ENCODE data around the gene LDB3.
"Not testable (repeated sequence)": the region's sequence is repeated elsewhere in the genome, so short reads cannot be mapped to it uniquely, and the experiment has no call there.

The LDB3 gene

DNA sequence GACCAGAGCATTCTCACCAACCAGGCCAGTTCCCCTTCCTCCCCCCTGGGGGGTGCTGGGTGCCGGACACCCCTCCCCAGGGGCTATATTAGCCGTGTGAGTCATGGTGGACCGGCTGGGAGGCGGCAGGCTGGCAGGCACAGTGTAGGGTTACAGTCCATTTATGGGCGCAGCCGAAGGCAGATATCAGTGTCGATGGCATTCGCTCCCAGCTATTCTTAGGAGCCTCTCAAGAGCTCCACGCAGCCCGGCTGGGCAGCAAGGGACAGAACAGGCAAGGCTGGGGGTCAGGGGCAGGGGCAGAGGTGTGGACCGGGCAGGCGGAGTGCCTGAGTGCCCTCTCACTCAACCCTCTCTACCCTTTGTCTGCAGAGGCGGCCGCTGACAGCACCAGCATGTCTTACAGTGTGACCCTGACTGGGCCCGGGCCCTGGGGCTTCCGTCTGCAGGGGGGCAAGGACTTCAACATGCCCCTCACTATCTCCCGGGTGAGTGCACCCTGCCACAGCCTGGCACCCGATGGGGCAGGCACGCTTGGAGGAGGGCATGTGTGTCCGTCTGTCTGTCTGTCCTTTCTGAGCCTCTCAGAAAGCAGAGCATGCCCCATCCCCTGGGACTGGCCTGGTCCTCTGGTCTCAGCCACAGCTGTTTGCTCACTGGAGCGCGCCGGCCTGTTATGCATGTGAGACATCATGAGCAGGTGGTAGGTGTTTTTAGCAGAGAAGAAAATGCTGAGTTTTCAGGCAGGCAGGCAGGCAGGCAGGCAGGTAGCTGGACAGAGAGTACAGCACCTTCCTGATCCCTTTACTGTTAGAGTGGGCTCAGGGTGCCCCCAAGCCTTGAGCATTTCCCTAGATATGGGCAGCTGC, at the start of gene LDB3:
Gene LDB3 (plus strand): TSS at position 215 of the 869 bp plus-strand sequence. CDS start 181 bp downstream, at position 396.
- DNase-seq (ENCODE audit: low spot score) (peak; percentile 4), FAIRE-seq (no peak)

DNA sequence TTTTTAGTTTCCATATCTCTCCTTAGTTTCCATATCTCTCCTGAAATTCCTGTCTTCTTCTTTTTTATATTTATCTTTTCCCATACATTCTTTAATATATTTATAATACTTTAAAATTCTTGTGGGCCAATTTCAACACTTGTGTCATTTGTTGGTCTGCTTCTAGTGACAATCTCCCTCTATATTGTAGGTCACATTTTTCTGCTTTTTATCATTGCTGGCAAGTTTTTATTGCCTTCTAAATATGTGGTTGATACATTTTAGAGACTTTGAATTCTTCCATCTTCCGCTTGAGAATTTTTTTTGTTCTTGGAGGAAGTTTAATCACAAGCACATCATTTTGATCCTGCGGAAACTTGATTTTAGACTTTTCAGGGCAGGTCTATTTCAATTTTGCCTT, 40.0 kb upstream of the LDB3 start:
- FAIRE-seq (no peak), DNase-seq (ENCODE audit: low spot score) (no peak)

GRCh38 chr10:86630079-86630478, 38.2 kb upstream of the LDB3 start:
- FAIRE-seq = no peak
- no peak for DNase-seq (ENCODE audit: low spot score)

GRCh38 chr10:86632009-86632800, 36.1 kb upstream of the LDB3 start:
- no peak for FAIRE-seq
- no peak for DNase-seq (ENCODE audit: low spot score)

GRCh38 chr10:86632951-86633350, 35.4 kb upstream of the LDB3 start:
- DNase-seq (ENCODE audit: low spot score) (no peak), FAIRE-seq (no peak)

- FAIRE-seq = no peak
- DNase-seq (ENCODE audit: low spot score) = no peak
Measured at GRCh38 chr10:86635402-86635801, 32.9 kb upstream of the LDB3 start.

- DNase-seq (ENCODE audit: low spot score) = no peak
Measured at GRCh38 chr10:86636311-86636710, 32.0 kb upstream of the LDB3 start.

GRCh38 chr10:86642021-86642420, 26.3 kb upstream of the LDB3 start:
- DNase-seq (ENCODE audit: low spot score) = no peak
- no peak for FAIRE-seq

More at GRCh38 chr10:86636311-86636710, 32.0 kb upstream of the LDB3 start:
- FAIRE-seq = no peak

GRCh38 chr10:86642499-86642898, 25.8 kb upstream of the LDB3 start:
- DNase-seq (ENCODE audit: low spot score) (no peak), FAIRE-seq (no peak)

GRCh38 chr10:86644152-86644793, 24.0 kb upstream of the LDB3 start:
- no peak for FAIRE-seq
- no peak for DNase-seq (ENCODE audit: low spot score)

- DNase-seq (ENCODE audit: low spot score) = no peak
Measured at GRCh38 chr10:86644794-86645445, 23.4 kb upstream of the LDB3 start.

GRCh38 chr10:86645621-86646165, 22.6 kb upstream of the LDB3 start:
- FAIRE-seq; DNase-seq (ENCODE audit: low spot score): not testable (repeated sequence)

More at GRCh38 chr10:86644794-86645445, 23.4 kb upstream of the LDB3 start:
- no peak for FAIRE-seq

DNA sequence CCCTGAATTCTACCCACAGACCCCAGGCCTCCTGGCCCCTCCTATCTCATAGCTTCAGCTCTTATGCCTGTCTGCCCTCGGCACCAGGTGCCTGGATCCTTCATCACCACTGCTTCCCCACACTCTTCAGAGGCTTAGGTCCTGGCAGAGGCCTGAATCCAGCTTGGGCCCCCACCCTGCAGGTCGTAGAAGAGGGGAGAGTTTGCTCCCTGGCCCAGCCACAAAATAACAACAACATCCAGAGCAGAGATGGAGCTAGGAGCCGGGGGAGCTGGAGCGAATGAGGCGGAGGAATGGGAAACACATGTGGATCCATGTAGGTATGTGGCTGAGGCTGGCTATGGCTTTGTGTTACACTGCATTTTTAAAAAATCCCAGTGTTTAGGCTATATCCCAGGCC, 21.8 kb upstream of the LDB3 start:
- FAIRE-seq (no peak), DNase-seq (ENCODE audit: low spot score) (no peak)

GRCh38 chr10:86646933-86647332, 21.4 kb upstream of the LDB3 start:
- DNase-seq (ENCODE audit: low spot score) = no peak
- FAIRE-seq = no peak

DNA sequence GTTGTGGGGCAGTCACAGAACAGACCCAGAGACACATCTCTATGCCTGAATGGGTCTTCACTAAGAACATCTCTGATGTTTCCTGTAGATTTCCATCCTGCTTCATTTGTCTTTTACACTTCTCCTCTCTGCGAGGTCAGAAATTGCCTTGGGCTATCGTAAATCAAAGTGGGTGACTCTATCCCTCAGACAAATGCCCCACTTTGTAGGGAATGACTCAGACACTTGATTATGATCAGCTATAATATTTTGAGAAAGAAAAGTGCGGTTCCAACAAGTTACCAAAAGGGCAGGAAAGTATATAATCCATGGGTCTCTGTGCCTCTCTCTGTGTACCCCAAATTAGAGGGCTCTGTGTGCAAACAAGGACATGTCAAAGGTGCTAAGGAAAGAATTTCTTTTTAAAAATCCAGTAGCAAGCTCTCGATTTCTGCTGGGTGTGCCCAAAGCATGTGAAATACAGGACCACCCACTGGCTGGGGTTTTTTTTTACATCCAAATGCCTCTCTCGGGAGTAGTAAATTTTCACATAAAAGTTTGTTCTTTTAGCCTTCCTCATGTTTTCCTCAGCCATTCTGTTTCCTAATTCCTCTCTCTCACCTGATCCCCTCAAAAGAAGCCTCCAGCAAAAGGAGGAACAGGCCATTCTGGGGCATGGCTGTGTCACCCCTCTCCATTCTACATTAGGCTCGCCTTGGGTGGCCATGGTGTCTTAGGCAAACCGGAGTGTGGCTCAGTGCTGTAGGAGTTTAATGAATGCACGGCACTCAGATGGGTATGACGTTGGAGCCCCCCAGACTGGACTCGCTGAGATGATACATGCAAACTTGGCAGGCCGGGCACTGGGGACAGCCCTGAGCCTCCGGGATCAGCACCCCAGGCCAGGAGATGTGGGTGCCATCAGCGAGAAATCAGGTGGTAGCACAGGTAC, 20.3 kb upstream of the LDB3 start:
- FAIRE-seq = no peak
- no peak for DNase-seq (ENCODE audit: low spot score)

- FAIRE-seq (no peak), DNase-seq (ENCODE audit: low spot score) (no peak)
Measured at GRCh38 chr10:86648704-86649427, 19.4 kb upstream of the LDB3 start.

- FAIRE-seq (no peak), DNase-seq (ENCODE audit: low spot score) (no peak)
Measured at GRCh38 chr10:86649471-86650150, 18.7 kb upstream of the LDB3 start.

GRCh38 chr10:86650151-86650550, 18.2 kb upstream of the LDB3 start:
- DNase-seq (ENCODE audit: low spot score) = no peak
- no peak for FAIRE-seq

DNA sequence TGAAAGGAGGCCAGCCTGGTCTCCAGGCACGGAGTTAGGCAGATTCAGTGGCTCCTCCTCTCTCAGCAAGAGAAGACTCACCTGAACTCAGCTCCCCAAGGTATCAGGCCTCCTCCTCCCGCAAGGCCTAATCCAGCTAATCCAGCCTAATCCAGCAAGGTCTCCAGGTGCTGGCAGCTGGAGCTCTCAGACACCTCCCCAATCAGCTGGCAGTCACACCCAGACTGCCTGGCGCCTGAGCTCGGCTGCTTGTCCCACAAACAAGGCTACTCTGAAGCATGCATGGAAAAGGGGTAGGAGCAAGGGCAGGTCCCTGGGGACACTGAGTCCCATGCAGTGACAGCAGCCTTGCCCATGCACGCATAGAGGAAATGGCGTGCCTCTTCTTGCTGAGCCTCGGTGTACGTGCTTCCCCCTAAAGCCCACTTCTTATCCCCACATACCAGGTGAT, 17.3 kb upstream of the LDB3 start:
- DNase-seq (ENCODE audit: low spot score) = no peak
- no peak for FAIRE-seq

Measured in RCC 7860 (cell line).